GM18868 (cell line): ENCODE results near the gene MSMB.

Experiments used
- ATAC-seq: cut with Tn5 transposase; IDR thresholded peaks from one replicate; pipeline ENCODE4 v1.9.1; 2021; ENCODE audit warnings: mild to moderate bottlenecking, moderate library complexity; ENCODE audit not compliant: unreplicated experiment

MSMB gene

GRCh38 chr10:46035923-46036849 lies 9.9 kb downstream of the MSMB start:
- no peak for ATAC-seq

GRCh38 chr10:46033602-46034011 lies 12.5 kb downstream of the MSMB start:
- no peak for ATAC-seq

DNA sequence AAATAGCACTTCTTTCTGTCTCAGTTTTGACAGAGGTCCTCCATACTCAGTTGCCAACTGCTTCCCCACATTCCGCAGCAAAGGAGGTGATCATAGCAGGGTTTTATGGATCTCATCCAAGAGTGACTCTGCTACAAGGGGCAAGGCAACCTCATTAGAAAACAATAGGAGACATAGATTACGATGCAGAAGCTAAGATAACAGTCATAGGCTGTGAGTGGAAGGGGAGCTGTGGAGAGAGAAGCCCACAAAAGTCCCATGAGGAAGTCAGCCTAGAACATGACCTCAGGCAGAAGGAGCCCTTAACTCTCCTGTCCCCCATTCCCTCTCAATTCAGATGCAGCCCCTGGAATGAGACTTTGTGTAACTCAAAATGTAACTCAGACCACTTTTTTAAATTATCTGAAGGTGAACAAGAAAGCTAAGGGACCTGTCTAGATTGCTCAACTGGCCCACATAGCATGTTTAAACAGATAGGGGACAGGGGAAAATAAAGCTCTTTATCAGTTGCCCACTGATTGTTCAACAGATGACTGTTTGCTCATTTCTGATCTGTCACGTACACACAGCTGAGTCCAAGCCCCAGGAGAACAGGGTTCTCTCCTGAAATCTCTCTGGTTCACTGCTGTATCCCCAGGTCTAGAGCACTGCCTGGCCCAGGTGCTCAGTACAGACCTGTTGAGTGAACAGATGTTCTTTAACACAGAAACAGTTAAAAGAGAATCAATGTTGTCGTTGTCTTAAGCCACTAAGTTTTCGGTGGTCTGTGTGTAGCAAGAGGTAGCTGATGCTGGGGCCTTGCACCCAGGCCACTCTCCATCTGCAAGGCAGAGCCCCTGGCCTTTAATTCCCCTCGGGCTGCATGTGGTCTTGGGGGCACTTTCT lies 14.2 kb downstream of the MSMB start:
- ATAC-seq = no peak

DNA sequence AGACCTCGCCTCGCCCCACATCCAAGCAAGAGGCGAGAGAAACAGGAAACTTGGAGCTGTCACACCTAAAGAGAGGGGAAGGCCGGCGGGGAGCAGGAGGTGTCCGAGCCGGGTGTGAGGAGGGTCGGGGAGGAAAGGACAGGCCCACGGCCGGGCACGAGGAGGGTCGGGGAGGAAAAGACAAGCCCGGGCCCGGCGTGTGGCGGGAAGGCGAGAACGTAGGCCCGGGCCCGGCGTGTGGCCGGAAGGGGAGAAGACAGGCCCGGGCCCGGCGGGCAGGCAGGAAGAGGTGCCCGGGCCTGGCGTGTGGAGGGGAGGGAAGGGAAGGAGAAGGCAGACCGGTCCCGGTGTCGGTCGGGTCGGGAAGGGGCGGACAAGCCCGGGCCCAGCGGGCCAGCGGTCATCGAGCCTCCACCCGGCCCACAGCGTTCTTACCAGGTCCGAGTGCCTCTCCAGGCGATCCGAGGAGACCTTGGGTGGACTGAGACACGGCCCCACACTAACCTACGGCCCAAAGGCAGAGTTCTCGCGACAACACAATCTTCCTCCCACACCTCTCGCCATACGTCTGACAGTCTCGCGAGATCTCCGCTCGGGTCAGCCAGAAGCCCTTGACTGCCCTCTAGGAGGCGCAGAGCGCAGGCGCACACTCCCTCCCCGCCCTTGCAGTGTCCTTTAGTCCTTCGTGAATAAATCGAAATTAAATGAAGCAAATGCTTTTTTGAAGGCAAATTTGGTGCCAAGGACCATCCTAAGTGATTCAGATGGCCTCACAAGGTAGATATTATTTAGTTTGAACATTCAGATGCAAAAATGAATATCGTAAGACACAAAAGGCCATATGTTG lies 15.8 kb downstream of the MSMB start, which contains the start of gene NCOA4:
Gene NCOA4, minus strand, starts transcription at position 533 of the 847 bp plus-strand sequence. CDS start 13,943 bp downstream, outside the sequence.
- ATAC-seq = peak; percentile 95

GRCh38 chr10:46029461-46030030 lies 16.5 kb downstream of the MSMB start:
- no peak for ATAC-seq

- ATAC-seq = peak; percentile 43
These were observed 17.2 kb downstream of the MSMB start for GRCh38 chr10:46028584-46029460.

GRCh38 chr10:46026106-46026505 lies 20.0 kb downstream of the MSMB start:
- ATAC-seq = no peak

DNA sequence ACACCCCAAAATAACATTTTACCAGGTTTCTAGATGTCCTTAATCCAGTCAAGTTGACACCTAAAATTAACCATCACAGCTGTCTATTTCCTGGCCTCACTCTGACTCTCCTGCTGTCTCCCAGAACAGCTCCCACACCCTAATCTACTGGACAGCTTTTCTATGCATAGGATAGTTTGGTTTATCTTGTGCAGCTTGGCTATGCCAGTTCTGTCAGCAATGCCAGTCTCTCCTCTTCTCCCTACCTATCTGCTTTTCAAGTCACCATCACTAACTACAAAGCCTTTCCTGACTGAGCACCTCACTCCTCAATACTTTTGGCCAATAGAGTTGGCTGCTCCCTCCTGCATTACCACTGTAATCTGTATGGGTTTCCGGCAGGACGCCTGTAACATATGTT lies 20.7 kb downstream of the MSMB start:
- ATAC-seq = no peak

DNA sequence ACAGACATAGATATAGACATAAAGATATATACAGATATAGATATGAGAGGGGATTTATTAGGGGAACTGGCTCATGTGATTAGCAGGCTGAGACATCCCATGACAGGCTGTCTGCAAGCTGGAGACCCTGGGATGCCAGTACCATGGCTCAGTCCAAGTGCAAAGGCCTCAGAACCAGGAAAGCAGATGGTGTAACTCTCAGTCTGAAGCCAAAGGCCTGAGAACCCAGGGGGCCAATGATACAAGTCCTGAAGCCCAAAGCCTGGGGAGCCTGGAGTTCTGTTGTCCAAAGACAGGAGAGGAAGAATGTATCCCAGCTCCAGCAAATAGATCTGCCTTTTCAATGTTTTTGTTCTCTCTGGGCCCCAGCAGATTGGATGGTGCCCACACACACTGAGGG lies 21.1 kb downstream of the MSMB start:
- no peak for ATAC-seq

GRCh38 chr10:46022978-46023702 lies 22.9 kb downstream of the MSMB start:
- ATAC-seq = peak; percentile 91

GRCh38 chr10:46020344-46020657 lies 25.8 kb downstream of the MSMB start:
- no peak for ATAC-seq

DNA sequence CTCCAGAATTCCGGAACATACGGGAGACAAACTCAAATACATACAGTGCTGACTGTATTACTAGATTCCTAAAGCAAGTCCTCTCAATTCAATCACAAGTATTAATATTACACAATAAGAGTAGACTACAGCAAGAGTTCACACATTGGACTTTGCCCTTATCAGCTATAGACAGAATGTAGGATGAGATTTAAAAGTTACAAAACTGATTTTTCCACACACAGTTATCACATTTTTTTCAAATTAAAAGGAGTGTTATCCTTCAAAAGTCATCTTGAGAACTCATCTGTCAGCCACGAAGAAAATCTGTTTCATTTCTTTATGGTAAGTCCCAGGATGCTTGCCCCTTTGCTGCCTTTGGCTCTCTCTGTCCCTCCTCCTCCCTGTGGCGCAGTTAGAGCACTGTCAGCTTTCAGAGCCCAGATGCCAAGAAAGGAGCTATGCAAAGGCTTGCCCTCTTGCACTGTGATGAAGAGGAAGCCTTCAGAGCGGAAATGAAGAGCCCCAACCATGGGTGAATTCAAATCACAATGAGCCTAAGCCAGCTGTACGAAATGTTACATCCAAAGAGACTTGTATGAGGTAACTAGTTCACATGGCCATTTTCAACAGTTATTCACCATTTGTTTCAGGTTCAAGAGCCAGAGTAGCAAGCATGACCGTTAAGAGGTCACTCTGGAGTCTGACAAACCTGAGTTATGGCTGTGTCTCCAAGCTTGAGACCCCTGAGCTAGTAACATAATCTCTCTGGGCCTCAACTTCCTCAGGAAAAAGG lies 26.3 kb downstream of the MSMB start:
- peak; percentile 18 for ATAC-seq

- ATAC-seq = no peak
These were observed 26.9 kb downstream of the MSMB start for GRCh38 chr10:46019177-46019528.

- no peak for ATAC-seq
These were observed 27.5 kb downstream of the MSMB start for GRCh38 chr10:46018453-46019176.

DNA sequence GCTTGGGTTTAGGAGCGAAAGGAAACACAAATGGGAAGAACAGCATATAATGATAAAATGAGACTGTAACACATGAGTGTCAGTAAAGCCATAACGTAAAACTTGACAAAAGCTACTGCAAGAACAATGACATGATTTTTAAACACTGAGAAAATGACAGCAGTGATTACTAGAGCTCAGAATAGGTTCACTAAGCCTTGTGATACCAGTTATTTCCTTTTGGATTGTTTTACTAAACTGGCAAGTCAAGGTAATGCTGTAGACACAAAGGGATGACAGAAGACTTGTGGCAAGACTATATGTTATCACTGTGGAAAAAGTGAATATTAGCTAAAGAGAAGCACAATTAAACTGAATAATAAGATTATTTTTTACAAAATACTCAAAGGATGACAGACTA lies 28.3 kb downstream of the MSMB start:
- ATAC-seq = no peak

GRCh38 chr10:46016811-46017210 lies 29.3 kb downstream of the MSMB start:
- no peak for ATAC-seq

DNA sequence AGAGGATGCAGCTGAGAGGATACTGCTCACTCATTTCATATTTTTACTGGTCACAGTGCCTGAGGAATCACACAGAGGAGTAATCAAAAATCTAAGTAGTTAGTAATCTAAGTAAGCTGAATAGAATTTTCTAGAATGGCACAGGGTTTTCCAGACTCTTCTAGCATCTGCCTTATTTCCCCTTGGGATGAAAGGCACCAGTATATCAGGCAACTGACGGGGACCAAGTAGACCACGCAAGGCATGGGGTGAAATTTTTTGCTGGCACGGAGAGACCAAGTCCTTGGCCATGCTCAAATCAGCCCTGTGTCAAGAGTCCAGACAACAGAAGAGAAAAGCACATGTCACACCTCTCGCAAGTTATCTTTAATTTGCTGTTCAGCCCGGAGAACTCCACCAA lies 29.9 kb downstream of the MSMB start:
- ATAC-seq = no peak
